Posterior cingulate gyrus (tissue), 11 donors: ENCODE measurements around the gene PPP3R1.
A peak's percentile ranks its signal among the peaks of the same experiment; 100 is the strongest.

Experiments used
- DNase-seq, 10 donors: peaks; one replicate each; pipeline versions ENCODE4 v3.0.0 to v3.0.0-alpha.2; 2020 to 2021; ENCODE audit warnings: mixed read lengths in 3 of 10
- intact Hi-C: fragments of 100-400 bp; cut with DNase I; formaldehyde crosslinking; loops from one replicate; pipeline ENCODE4 v1.15.1; 2023

The PPP3R1 gene

DNA sequence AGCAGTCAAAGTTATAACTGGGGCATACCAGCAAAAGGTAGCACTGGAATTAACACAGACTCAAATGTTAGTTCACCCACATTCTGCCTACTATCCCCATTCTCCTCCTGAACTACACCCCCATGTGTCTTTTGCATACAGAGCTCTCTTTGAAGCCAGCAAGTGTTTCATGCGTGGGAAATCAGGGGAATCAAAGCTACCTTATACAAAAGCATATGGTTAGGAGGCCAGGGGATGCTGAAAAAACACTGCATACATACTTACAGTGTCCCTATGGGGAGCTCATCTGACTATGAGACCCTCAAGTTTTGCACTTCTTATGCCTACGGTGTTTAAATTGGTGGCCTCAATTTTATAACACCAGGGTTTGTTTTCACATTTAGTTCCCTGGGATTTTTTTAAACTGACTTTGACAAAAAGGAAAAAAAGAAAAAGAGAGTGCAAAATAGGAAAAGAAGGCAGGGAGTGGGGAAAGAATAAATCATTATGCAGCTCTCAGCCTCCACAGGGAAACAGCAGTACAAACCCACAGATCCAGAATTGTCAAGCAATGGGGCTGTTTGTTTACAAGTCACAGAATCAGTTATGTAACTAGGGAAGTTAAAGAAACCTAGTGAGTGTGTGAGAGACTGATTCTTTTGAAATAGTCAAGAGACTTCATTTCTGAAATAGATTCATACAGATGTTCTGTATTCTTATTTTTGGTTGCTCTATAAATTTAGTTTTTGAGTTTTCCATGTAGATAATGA, 20.1 kb upstream of the PPP3R1 start:
- DNase-seq = no peak
- intact Hi-C loops = no loop called here

DNA sequence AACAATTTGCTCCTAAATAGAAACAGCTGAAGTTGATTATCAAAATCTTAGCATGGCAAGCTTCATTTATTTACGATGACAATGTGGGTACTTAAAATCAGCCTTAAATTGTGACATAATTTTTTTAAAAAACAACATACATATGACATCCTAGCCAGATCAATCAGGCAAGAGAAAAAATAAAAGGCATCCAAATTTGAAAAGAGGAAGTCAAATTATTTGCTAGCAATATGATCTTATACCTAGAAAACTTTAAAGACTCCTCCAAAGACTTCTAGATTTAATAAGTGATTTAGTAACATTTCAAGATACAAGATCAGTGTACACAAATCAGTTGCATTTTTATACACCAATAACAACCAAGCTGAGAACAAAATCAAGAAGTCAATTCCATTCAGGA, 14.3 kb upstream of the PPP3R1 start:
- intact Hi-C loops = no loop called here
- no peak for DNase-seq

- intact Hi-C loops = no loop called here
Measured at GRCh38 chr2:68263632-68264031, 11.3 kb upstream of the PPP3R1 start.

GRCh38 chr2:68258851-68259250, 6.5 kb upstream of the PPP3R1 start:
- DNase-seq = no peak
- intact Hi-C loops = loop anchor here (10.0 kb wide), 1 partner anchor 194 kb away; the partner anchor contains the start of gene C1D

More at GRCh38 chr2:68263632-68264031, 11.3 kb upstream of the PPP3R1 start:
- DNase-seq = no peak

- intact Hi-C loops = loop anchor here (10.0 kb wide), 1 partner anchor 191 kb away; the partner anchor contains the start of gene C1D
- no peak for DNase-seq
Measured at GRCh38 chr2:68256093-68256450, 3.7 kb upstream of the PPP3R1 start.

DNA sequence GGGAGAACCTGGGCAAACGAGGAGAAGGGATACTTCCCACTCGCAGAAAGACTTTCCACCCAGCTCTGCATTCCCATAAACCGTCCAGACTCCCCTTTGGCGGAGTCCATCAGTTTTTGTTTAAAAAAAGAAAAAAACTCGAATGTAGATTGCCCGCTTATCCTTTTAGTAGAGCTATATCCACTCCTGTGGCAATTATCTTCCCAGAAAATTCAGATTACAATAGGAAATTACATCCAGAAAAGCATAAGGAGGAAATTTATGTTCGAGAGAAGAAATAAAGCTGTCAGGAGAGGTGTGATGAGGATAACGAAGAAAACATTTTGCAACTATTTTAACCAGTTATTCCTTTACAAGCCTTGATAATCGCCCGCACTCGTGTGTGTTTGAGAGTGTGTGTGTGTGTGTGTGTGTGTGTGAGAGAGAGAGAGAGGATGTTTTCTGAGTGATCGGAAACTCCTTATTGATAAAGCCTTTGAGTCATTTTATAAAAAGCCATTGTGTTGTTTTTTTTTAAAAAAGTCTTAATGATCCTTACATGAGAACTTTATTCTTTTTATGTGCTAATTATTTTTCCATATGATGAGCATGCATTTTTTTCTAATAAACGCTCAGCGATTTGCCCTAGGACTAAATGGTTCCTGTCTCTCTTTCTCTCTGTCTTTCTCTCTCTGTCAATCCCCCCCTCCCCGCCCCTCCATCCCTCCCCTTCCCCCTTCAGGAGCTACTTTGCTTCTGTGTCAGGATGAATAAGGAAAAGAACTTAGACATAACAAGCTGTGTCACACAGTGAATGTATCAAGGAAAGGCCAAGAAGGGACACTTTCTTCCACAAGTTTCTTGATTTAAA, 1.1 kb upstream of the PPP3R1 start:
- no peak for DNase-seq
- intact Hi-C loops = loop anchor here (10.0 kb wide), 1 partner anchor 189 kb away; the partner anchor contains the start of gene C1D

- intact Hi-C loops = loop anchor here (1.0 to 10.0 kb wide), 2 partner anchors 95 to 187 kb away; partner anchors contain the start of genes C1D and PNO1
- DNase-seq = peak in 7 of 10 donors; percentile 11 to 77 (median 26)
Measured at GRCh38 chr2:68251855-68252399, 405 bp downstream of the PPP3R1 start.

DNA sequence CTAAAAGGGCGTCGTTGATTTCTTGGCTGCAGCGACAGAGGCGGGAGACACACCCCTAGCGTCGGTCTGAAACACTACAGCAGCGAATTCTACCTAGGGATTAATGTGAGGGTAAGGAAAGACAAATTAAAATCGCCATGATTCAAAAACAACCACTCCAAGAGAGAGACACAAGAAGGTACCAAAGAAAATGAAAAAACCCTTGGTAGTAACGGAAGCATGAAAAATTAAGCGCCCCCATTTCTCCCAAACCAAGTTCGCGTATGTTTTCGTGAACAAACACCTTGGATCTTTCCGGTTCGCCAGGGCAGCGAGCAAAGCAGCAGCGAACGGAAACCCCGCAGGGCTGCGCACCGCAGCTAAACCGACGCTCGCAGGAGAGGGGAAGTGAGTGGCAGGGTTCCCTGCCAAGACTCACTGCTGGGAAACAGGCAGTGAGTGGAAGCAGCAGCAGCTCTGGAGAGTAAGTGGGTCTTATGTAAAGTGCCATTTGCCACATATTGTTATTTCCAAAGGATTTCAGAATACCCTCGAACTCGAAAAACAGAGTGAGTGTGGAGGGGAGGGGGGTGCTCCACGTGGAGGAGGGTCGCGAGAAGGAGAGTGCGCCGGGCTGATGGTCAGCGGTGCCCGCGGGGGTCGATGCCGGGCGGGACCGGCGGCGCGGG, 1.0 kb downstream of the PPP3R1 start:
- peak; percentile 14 to 89 (median 47) for DNase-seq
- intact Hi-C loops = loop anchor here (1.0 to 10.0 kb wide), 2 partner anchors 94 to 187 kb away; partner anchors contain the start of genes C1D and PNO1

GRCh38 chr2:68250652-68251186, 1.6 kb downstream of the PPP3R1 start:
- intact Hi-C loops = loop anchor here (1.0 to 10.0 kb wide), 2 partner anchors 93 to 186 kb away; partner anchors contain the start of genes C1D and PNO1

GRCh38 chr2:68250196-68250595, 2.1 kb downstream of the PPP3R1 start:
- intact Hi-C loops = loop anchor here (10.0 kb wide), 1 partner anchor 185 kb away; the partner anchor contains the start of gene C1D
- no peak for DNase-seq

More at GRCh38 chr2:68250652-68251186, 1.6 kb downstream of the PPP3R1 start:
- DNase-seq = peak in 1 of 10 donors; percentile 25

- intact Hi-C loops = no loop called here
- DNase-seq = no peak
Measured at GRCh38 chr2:68248806-68249205, 3.5 kb downstream of the PPP3R1 start.

- no peak for DNase-seq
- intact Hi-C loops = no loop called here
Measured at GRCh38 chr2:68248361-68248760, 4.0 kb downstream of the PPP3R1 start.

DNA sequence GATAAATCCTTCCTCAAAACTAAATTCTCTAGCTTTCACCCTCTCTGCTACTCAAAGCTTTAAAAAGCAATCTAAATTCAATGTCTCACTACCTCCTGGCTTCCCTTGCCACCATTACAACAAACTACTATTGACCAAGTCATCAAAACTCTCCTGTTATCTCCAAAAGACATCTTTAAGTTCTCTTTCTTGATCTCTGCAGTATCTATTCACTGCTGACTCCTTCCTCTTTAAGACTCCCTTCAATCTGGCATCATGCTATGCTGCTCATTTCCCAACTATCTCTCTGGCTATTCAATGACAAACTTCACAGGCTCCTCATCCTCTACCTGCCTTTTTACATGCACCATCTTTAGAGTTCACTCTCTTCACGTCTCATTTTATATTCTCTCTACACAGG, 5.9 kb downstream of the PPP3R1 start:
- intact Hi-C loops = no loop called here

GRCh38 chr2:68245672-68246071, 6.7 kb downstream of the PPP3R1 start:
- intact Hi-C loops = loop anchor here (2.0 kb wide), 1 partner anchor 49 kb away; no protein-coding TSS in a partner anchor

More for the DNA sequence above, 5.9 kb downstream of the PPP3R1 start:
- no peak for DNase-seq

DNA sequence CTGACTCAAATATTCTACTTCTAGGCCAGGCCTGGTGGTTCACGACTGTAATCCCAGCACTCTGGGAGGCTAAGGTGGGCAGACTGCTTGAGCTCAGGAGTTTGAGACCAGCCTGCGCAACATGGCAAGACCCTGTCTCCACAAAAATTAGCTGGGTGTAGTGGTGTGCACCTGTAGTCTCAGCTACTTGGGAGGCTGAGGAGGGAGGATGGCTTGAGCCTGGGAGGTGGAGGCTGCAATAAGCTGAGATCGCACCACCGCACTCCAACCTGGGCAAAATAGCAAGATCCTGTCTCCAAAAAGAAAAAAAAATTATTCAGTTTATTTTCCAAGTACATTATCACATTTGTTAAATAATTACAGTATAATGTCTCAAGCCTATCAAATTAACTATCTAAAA, 7.3 kb downstream of the PPP3R1 start:
- intact Hi-C loops = loop anchor here (2.0 kb wide), 1 partner anchor 48 kb away; no protein-coding TSS in a partner anchor
- DNase-seq = no peak

More at GRCh38 chr2:68245672-68246071, 6.7 kb downstream of the PPP3R1 start:
- DNase-seq = no peak

DNA sequence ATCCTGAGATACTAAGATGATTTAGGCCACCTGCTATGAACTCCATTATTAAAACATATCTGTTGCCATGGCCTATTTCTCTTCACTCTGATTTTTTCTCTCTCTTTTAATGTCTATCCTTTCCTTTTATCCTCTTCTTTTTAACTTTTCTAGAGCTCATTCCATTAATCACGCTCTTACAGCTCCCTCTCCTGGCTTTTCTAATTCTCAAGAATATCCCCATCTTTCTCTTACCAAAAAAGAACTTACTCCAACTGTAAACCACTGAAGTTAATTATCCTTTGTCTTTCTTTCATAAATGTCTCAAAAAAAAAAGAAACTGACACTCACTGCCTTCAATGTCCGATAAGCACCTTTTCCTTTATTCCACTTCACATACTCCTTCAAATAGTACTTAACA, 7.9 kb downstream of the PPP3R1 start:
- DNase-seq = no peak
- intact Hi-C loops = loop anchor here (2.0 kb wide), 1 partner anchor 48 kb away; no protein-coding TSS in a partner anchor

GRCh38 chr2:68241732-68242131, 10.6 kb downstream of the PPP3R1 start:
- intact Hi-C loops = no loop called here
- DNase-seq = no peak

DNA sequence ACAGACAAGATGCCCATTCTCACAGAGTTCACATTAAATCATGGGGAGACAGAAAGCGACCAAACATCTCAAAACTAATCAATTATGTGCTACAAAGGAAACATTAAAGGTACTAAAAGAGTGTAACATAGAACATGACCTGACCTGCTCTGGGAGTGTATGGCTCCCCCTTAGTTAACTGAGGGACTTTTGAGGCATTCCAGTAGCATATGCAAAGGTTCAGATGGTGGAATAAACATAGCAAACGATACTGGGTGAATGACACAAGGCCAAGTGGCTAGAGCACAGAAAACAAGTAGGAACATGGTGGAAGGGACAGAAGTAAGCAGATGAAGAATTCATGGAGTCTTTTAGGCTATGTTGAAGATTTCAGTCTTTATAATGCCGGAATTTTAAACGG, 11.9 kb downstream of the PPP3R1 start:
- DNase-seq = no peak
- intact Hi-C loops = no loop called here

GRCh38 chr2:68238955-68239822, 13.1 kb downstream of the PPP3R1 start:
- intact Hi-C loops = no loop called here

More at GRCh38 chr2:68238955-68239822, 13.1 kb downstream of the PPP3R1 start:
- DNase-seq = no peak
